Rectal smooth muscle tissue (tissue), 1 donor: Measurements from ENCODE around the gene POGZ.

ENCODE experiments used
- H3K27ac ChIP-seq: one replicate; pipeline ENCODE4 v1.7.0; 2013; ENCODE audit warnings: low read depth, low read length, inconsistent platforms
- H3K27me3 ChIP-seq: one replicate; pipeline ENCODE4 v1.7.0; 2013; ENCODE audit warnings: low read length; ENCODE audit not compliant: control insufficient read depth, insufficient read depth
- H3K36me3 ChIP-seq: one replicate; pipeline ENCODE4 v1.7.0; 2013; ENCODE audit warnings: low read length; ENCODE audit not compliant: control insufficient read depth, insufficient read depth
- H3K4me1 ChIP-seq: one replicate; pipeline ENCODE4 v1.7.0; 2013; ENCODE audit warnings: low read length; ENCODE audit not compliant: control insufficient read depth, insufficient read depth
- H3K4me3 ChIP-seq: one replicate; pipeline ENCODE4 v1.7.0; 2013; ENCODE audit warnings: low read length
- H3K9ac ChIP-seq: one replicate; pipeline ENCODE4 v1.7.0; 2013; ENCODE audit warnings: low read length

The POGZ gene, protein sequence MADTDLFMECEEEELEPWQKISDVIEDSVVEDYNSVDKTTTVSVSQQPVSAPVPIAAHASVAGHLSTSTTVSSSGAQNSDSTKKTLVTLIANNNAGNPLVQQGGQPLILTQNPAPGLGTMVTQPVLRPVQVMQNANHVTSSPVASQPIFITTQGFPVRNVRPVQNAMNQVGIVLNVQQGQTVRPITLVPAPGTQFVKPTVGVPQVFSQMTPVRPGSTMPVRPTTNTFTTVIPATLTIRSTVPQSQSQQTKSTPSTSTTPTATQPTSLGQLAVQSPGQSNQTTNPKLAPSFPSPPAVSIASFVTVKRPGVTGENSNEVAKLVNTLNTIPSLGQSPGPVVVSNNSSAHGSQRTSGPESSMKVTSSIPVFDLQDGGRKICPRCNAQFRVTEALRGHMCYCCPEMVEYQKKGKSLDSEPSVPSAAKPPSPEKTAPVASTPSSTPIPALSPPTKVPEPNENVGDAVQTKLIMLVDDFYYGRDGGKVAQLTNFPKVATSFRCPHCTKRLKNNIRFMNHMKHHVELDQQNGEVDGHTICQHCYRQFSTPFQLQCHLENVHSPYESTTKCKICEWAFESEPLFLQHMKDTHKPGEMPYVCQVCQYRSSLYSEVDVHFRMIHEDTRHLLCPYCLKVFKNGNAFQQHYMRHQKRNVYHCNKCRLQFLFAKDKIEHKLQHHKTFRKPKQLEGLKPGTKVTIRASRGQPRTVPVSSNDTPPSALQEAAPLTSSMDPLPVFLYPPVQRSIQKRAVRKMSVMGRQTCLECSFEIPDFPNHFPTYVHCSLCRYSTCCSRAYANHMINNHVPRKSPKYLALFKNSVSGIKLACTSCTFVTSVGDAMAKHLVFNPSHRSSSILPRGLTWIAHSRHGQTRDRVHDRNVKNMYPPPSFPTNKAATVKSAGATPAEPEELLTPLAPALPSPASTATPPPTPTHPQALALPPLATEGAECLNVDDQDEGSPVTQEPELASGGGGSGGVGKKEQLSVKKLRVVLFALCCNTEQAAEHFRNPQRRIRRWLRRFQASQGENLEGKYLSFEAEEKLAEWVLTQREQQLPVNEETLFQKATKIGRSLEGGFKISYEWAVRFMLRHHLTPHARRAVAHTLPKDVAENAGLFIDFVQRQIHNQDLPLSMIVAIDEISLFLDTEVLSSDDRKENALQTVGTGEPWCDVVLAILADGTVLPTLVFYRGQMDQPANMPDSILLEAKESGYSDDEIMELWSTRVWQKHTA (N-terminal part only)

DNA sequence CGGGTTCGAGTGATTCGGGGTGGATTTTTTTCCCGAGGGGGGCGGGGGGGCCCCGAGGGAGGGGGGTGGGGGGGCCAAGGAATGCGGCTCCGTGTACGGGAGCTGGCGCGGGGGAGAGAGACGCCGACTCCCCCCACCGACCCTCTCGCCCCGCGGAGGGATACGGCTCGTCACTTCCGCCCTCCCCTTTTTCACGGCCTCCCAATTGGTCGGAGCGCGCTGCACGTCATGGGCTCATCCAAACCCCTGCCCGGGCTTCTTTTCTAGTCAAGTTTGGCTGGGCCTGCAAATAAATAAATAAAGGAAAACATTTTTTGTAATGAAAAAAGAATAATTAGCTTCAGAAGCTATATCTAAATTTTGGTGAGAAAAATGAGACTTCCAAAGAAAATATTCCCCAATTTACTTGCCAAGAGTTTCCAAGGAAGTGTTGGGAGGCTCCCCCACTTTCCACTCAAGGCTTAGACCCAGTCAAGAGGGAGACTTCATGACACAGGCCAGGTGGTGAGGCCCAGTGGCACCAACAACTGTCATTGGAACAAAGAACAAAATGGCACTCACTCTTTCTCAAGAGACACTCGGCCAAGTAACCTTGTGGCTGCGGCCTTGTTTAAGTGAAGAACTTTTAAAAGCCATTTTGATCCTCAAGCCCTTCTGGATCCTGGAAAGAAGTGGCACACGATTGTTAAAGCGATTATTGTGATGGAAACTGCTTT, at the start of gene POGZ:
TSS of gene POGZ (minus strand) at position 164 of the 716 bp plus-strand sequence. CDS start 17,290 bp downstream, outside the sequence.
- Histone ChIP-seq H3K4me3 (peak within 1 kb of the TSS; percentile 82), H3K27ac (peak within 1 kb of the TSS; percentile 98)

DNA sequence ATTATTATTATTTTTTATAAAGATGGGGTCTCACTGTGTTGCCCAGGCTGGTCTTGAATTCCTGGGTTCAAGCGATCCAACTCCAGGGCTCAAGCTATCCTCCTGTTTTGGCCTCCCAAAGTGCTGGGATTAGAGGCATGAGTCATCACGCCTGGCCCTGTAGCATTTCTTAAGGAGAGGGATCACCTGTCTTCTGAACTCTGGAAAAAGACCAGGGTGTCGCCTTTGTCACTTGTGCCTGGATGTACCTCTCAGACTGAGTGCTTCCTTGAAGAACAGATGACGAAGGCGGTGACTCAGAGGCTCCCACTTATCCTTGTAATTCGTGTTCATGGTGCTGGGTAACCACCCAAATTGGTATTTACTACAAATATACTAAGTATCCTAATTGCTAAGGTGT, 49.5 kb upstream of the POGZ start:
- Histone ChIP-seq H3K4me1 (peaks cover 6% of the 10 kb centered on the region), H3K27me3 (peaks cover 4% of the 10 kb centered on the region), H3K36me3 (no peaks in the 10 kb centered on the region), H3K9ac (no peak overlapping the region), H3K4me3 (no peak overlapping the region), H3K27ac (no peak overlapping the region)

More for the DNA sequence above, at the start of gene POGZ:
- no peaks in the 10 kb centered on the region for H3K36me3 ChIP-seq
- no peaks in the 10 kb centered on the region for H3K27me3 ChIP-seq
- peak within 1 kb of the TSS; percentile 40 for H3K9ac ChIP-seq
- peaks cover 8% of the 10 kb centered on the region for H3K4me1 ChIP-seq

DNA sequence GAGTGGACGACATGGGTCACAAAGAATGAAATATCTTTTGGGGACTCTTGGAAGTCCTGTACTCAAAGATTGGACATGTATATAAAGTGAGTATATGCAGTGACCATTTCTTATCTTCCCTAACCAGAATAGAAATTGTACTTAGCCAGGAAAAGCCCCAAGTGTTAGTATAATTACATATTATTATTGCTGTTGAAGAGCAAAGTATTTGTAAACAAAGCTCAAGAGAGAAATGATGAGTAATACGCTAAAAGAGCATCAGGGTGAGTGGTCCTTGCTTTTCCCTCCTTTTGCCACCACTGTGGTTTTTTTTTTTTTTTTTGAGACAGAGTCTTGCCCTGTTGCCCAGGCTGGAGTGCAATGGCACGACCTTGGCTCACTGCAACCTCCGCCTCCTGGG, 45.5 kb upstream of the POGZ start:
- Histone ChIP-seq H3K9ac (no peak overlapping the region), H3K36me3 (no peaks in the 10 kb centered on the region), H3K27me3 (no peaks in the 10 kb centered on the region), H3K4me3 (no peak overlapping the region), H3K27ac (no peak overlapping the region), H3K4me1 (no peaks in the 10 kb centered on the region)

DNA sequence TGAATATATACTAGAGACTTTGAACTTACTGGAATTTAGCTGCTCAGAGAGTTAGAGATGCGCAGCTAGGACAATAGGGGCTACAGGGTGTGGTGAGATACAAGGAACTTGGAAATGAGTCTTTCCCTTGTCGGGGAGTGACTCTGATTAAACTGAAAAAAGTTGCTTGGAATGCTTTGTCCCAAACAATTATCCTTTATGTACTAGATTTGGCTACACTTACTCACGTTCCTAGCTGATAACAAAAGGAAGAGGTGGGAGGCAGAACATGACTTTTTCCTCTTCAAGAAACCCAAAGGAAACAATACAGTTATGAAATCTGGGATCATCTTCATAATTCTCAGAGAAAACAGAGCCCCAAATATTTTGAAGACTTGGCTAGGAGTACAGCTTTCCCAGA, 45.0 kb upstream of the POGZ start:
- Histone ChIP-seq H3K27ac (no peak overlapping the region), H3K4me3 (no peak overlapping the region), H3K36me3 (no peaks in the 10 kb centered on the region), H3K4me1 (no peaks in the 10 kb centered on the region), H3K27me3 (no peaks in the 10 kb centered on the region), H3K9ac (no peak overlapping the region)

DNA sequence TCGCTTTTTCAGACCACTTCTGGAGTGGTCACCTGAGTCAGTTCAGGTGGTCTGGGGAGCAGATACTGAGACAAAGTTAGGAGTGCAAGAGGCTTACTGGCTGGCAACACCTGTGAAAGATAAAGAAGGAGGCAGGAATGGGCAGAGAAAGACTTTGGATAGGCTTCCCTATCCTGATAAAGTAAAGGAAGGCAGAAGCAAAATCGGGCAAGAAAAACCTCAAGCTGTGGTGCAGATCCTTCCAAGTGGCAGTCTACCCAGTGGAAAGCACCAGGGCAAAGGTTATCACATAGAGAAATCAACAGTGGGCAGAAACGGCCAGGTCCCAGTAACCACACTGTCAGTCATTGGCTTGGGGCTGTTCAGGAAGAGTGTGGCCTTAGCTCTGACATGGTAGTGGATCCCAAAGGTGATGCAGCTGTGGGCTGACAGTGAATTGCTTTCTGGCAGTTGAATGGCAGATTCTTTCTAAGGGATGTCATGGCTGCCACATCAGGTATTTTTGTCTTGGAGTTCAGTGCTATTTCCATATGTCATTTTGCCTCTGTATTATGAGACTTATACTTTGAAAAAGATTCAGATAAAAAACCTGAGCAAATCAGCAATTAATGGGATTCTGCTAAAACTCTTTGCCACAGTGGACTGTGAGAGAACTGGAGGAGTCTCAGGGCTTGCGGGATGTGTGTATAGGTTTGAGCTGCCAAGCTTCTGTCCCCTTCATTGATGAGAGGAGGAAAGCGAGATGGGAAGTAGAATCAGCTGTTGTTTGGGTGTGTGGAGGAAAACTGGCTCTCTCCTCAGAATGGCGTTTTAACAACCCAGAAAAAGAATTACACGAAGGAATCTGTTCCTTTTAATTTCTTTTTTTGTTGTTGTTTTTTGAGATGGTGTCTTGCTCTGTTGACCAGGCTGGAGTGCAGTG, 43.8 kb upstream of the POGZ start:
- Histone ChIP-seq H3K27me3 (no peaks in the 10 kb centered on the region), H3K9ac (no peak overlapping the region), H3K36me3 (no peaks in the 10 kb centered on the region), H3K27ac (no peak overlapping the region), H3K4me3 (no peak overlapping the region), H3K4me1 (no peaks in the 10 kb centered on the region)

DNA sequence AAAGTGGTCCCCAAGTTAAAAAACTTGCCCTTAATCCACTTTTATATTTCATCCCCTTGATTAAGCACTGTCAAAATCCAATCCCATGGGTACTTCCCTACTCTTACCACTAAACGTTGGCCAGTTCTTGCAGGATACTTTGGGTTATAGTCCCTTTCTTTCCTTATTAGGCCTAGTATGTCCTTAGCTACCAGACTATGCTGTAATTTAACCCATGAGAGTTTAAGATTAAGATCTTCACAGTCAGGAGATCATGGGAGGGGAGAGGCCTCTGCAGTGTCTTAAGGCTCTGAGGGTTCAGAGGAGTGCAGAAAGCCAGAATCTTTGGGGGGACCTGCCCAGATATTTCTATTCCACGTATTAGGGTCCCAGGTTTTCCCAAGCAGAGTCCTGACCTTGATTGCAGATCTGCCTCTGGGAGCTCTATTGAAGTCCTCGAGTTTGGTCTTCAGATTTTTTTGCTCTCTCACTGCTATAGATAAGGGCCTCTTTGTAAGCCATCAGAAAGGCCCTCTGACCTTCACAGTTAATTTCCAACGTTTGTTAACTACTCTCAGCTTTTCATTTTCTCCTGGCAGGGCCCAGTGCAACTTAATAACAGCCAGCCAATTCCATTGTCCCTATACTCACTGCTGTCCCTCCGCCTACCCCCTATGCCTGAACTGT, 42.9 kb upstream of the POGZ start:
- H3K4me1 ChIP-seq = no peaks in the 10 kb centered on the region
- H3K27me3 ChIP-seq = no peaks in the 10 kb centered on the region
- no peaks in the 10 kb centered on the region for H3K36me3 ChIP-seq
- H3K4me3 ChIP-seq = no peak overlapping the region
- H3K9ac ChIP-seq = no peak overlapping the region
- H3K27ac ChIP-seq = no peak overlapping the region

DNA sequence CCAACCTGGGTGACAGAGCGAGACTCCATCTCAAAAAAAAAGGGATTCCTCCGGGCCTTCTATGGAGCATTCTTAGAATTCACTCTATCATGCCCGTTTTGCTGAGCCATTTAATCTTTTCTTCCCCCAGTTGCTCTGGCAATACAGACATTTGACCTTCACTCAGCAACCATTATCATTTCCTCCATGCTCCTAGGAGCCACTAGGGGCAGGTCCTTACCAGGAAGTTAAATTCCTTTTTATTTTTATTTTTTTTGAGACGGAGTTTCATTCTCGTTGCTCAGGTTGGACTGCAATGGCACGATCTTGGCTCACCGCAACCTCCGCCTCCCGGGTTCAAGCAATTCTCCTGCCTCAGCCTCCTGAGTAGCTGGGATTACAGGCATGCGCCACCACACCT, 42.2 kb upstream of the POGZ start:
- no peak overlapping the region for H3K27ac ChIP-seq
- no peaks in the 10 kb centered on the region for H3K36me3 ChIP-seq
- H3K4me3 ChIP-seq = no peak overlapping the region
- H3K27me3 ChIP-seq = no peaks in the 10 kb centered on the region
- H3K9ac ChIP-seq = no peak overlapping the region
- no peaks in the 10 kb centered on the region for H3K4me1 ChIP-seq

DNA sequence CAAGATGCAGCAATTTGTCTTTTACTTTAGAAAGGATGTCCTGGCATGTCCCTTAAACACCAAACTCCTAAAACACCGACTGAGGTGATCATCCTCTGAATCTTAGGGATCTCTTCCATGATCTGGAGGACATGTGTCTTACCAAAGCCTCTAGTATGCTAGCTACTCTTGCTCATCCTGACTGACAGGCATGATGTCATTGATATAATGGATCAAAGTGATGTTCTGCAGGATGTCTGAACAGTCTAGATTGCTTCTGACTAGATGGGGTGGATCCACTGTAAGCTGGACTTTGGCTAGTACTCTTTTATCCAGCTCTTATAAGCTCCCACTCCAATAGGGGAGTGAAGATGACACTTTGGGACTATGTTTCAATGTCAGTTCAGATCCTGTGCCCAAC, 40.6 kb upstream of the POGZ start:
- Histone ChIP-seq H3K36me3 (no peaks in the 10 kb centered on the region), H3K9ac (no peak overlapping the region), H3K4me1 (no peaks in the 10 kb centered on the region), H3K27ac (no peak overlapping the region), H3K4me3 (no peak overlapping the region), H3K27me3 (no peaks in the 10 kb centered on the region)

DNA sequence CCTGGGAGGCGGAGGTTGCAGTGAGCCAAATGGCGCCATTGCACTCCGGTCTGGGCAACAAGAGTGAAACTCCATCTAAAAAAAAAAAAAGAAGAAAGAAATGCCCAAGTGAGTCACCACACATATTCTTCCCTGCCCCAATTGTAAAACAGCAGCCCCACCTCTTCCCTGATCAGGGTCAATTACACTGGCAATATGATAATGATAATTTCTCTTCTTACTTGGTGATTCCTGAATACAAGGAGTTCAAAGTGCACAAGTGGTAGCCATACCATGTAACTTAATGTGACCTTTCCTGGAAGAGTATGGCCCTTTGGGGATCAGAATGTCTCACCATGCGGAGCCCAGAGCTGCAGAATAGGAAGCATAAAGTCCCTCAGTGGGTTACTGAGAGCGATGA, 40.1 kb upstream of the POGZ start:
- H3K36me3 ChIP-seq = no peaks in the 10 kb centered on the region
- no peak overlapping the region for H3K27ac ChIP-seq
- H3K27me3 ChIP-seq = no peaks in the 10 kb centered on the region
- no peaks in the 10 kb centered on the region for H3K4me1 ChIP-seq
- H3K4me3 ChIP-seq = no peak overlapping the region
- no peak overlapping the region for H3K9ac ChIP-seq

DNA sequence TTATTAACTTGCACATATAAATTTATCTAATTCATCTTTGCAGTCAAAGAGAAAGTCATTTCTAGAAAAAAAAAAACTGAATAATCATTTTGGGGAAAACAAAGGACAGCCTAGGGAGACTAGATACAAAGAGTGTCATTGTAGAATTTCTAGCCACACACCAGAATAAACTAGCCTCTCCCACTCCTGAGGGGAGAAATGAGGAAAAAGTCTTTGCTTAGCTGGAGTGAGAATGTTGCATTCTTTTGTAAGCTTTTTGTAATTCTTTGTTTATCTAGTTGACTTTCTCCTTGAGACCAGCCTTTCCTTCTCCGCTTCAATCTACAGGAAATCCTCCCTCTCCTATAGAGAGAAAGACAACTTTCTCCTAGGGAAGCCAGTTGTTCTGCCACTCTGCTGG, 36.0 kb upstream of the POGZ start:
- Histone ChIP-seq H3K27ac (no peak overlapping the region), H3K4me1 (no peaks in the 10 kb centered on the region), H3K4me3 (no peak overlapping the region), H3K9ac (no peak overlapping the region), H3K27me3 (no peaks in the 10 kb centered on the region), H3K36me3 (no peaks in the 10 kb centered on the region)
